HFFc6 (cell line): Measurements from ENCODE around the gene KCTD2. TPM values are rescaled to one million over a fixed set of nuclear protein-coding genes. Genes with fewer than 3 reads are reported as not detected.
A peak's percentile ranks its signal among the peaks of the same experiment; 100 is the strongest.
"Not testable (repeated sequence)": the region's sequence is repeated elsewhere in the genome, so short reads cannot be mapped to it uniquely, and the experiment has no call there.

Source experiments
- DNase-seq: peaks from one replicate; pipeline ENCODE4 v3.0.0-alpha.2; 2018
- H3K27ac Mint-ChIP-seq: 2 replicates; pipeline ENCODE4 v1.8.0; 2020; ENCODE audit warnings: mild to moderate bottlenecking, mixed read lengths
- H3K27me3 Mint-ChIP-seq: 2 replicates; pipeline ENCODE4 v1.8.0; 2021; ENCODE audit warnings: mild to moderate bottlenecking, moderate library complexity, mixed read lengths; ENCODE audit not compliant: insufficient read depth
- H3K36me3 Mint-ChIP-seq: 2 replicates; pipeline ENCODE4 v1.8.0; 2021; ENCODE audit warnings: low read depth, mixed read lengths
- H3K4me1 Mint-ChIP-seq: 2 replicates; pipeline ENCODE4 v1.8.0; 2020; ENCODE audit warnings: low read depth, mixed read lengths
- H3K4me3 Mint-ChIP-seq: 2 replicates; pipeline ENCODE4 v1.8.0; 2020; ENCODE audit warnings: mild to moderate bottlenecking, moderate library complexity, mixed read lengths
- H3K9me3 Mint-ChIP-seq: 2 replicates; pipeline ENCODE4 v1.8.0; 2020; ENCODE audit warnings: mild to moderate bottlenecking, mixed read lengths
- total RNA-seq, 6 experiments: library from RNA; stranded (reverse); fragmentation: NEBNext Ultra II Directional; extraction: Animal tissue kit (Norgen Biotek cat#: 25700); gene quantifications; 2 replicates in 1 of 6; 3 replicates in 5 of 6; pipeline ENCODE4 v1.2.3, GENCODE V29; 2021
- TF ChIP-seq, protein P1 (sequence below): fragments of 200-600 bp; sonication (generic); IDR thresholded peaks from 2 replicates; pipeline ENCODE4 v1.5.0; 2021; ENCODE audit warnings: antibody characterized with exemption, mild to moderate bottlenecking

KCTD2 gene
- total RNA-seq, 6 experiments from 2014 or later, result 20.3 to 24.0 (median 21.3) TPM

DNA sequence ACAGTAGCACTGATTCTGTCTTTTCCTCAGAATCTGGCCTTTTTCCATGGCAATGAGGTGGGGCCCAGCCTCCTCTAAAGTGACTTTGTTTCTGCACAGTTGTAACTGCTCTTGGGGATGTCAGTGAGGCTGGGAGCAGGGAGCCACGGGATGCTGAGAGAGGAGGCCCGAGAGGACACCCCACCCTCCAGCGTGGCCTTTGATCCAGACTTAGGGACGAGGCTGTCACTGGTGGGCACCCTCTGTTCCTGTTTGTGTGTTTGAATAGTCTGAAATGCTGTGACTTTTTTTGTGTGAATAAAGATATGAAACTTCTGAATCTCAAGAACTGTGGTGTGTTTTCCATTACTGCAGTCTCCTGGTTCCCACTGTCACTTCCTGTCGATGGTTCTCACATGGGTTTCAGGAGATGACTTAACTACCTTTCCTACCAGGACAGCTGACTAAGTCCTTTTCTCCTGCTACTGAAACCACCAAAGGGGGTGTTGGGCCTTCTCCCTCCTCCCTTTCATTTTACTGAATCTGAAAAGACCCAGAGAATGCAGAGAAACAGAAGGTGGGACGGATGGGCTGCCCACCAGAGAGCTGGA is 18.6 kb downstream of the KCTD2 start:
- H3K36me3 Mint-ChIP-seq, result peaks cover 6% of the 10 kb centered on the region; the same call in 1 of the 2 replicates

DNA sequence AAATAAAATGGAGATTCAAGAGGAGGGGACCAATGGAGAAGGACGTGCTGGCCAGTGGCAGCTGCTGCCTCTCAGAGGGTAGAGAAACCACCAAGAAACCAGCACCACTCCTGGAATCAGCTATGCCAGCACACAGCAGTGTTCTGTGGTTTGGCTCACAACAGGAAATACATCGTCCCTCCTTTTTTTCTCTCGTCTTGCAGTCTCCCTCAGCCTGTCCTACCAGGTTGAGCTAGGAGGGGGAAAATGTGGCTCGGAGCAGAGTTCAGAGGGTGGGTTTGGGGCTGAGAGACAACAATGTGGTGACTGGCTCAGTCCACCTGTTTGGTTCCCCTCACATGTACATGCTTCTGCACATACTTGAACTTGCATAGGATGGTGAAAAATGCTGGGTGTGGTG is 20.8 kb downstream of the KCTD2 start:
- Mint-ChIP-seq H3K4me1 (peaks cover 16% of the 10 kb centered on the region), H3K4me3 (no peak overlapping the region), H3K27ac (no peak overlapping the region; the same call in 1 of the 2 replicates), H3K27me3 (peaks cover 2% of the 10 kb centered on the region), H3K9me3 (no peaks in the 10 kb centered on the region), H3K36me3 (peaks cover 6% of the 10 kb centered on the region; the same call in 1 of the 2 replicates)
- DNase-seq, result no peak
- TF ChIP-seq, protein P1, sequence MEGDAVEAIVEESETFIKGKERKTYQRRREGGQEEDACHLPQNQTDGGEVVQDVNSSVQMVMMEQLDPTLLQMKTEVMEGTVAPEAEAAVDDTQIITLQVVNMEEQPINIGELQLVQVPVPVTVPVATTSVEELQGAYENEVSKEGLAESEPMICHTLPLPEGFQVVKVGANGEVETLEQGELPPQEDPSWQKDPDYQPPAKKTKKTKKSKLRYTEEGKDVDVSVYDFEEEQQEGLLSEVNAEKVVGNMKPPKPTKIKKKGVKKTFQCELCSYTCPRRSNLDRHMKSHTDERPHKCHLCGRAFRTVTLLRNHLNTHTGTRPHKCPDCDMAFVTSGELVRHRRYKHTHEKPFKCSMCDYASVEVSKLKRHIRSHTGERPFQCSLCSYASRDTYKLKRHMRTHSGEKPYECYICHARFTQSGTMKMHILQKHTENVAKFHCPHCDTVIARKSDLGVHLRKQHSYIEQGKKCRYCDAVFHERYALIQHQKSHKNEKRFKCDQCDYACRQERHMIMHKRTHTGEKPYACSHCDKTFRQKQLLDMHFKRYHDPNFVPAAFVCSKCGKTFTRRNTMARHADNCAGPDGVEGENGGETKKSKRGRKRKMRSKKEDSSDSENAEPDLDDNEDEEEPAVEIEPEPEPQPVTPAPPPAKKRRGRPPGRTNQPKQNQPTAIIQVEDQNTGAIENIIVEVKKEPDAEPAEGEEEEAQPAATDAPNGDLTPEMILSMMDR, result no peak

More for the DNA sequence above, 18.6 kb downstream of the KCTD2 start:
- Mint-ChIP-seq H3K9me3 (no peaks in the 10 kb centered on the region), H3K4me3 (no peak overlapping the region), H3K27ac (peak overlapping the region; percentile 77), H3K4me1 (peaks cover 16% of the 10 kb centered on the region), H3K27me3 (peaks cover 4% of the 10 kb centered on the region)
- peak; percentile 31 for DNase-seq
- TF ChIP-seq, protein P1, result no peak

DNA sequence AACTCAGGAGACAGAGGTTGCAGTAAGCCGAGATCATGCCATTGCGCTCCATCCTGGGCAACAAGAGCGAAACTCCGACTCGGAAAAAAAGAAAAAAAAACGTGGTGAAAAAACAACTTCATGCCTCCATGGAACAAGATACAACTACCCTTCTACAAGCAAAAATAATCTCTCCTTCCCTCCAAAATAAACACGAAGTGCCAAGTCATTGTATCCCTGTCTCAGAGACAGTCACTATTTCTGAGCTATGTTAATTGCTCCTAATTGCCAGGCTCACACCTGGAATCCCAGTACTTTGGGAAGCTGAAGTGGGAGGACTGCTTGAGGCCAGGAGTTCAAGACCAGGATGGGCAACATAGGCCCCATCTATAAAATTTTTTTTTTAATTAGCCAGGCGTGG is 21.7 kb downstream of the KCTD2 start:
- TF ChIP-seq, protein P1, result no peak
- H3K36me3 Mint-ChIP-seq, result peaks cover 6% of the 10 kb centered on the region; the same call in 1 of the 2 replicates

DNA sequence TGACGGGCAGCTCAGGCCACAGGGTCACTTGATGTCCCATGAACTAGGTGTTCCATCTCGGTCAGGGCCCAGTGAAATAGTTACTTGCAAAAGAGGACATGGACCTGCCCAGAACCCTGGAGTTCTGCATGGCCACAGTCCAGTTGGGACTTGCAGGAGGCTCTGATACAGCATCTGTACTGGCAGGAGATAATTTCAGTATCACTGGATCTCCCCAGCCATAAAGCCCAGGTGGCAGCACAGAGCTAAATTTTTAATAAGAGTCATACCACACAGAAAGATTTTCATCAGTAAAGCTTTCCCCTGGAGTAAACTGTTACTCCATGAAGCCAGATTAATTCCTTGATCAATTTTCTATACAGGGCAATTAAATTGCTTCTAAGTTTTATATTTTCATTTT is 22.8 kb downstream of the KCTD2 start:
- H3K36me3 Mint-ChIP-seq, result peaks cover 6% of the 10 kb centered on the region; the same call in 1 of the 2 replicates
- peaks cover 2% of the 10 kb centered on the region for H3K27me3 Mint-ChIP-seq
- H3K9me3 Mint-ChIP-seq, result no peaks in the 10 kb centered on the region
- peak; percentile 55 for DNase-seq
- no peak overlapping the region for H3K27ac Mint-ChIP-seq
- no peak overlapping the region for H3K4me3 Mint-ChIP-seq
- TF ChIP-seq, protein P1, result peak; percentile 69
- H3K4me1 Mint-ChIP-seq, result peaks cover 16% of the 10 kb centered on the region

More for the DNA sequence above, 21.7 kb downstream of the KCTD2 start:
- Mint-ChIP-seq H3K4me1 (peaks cover 16% of the 10 kb centered on the region), H3K27me3 (peaks cover 2% of the 10 kb centered on the region), H3K9me3 (no peaks in the 10 kb centered on the region), H3K4me3 (no peak overlapping the region), H3K27ac (no peak overlapping the region)
- DNase-seq, result no peak

DNA sequence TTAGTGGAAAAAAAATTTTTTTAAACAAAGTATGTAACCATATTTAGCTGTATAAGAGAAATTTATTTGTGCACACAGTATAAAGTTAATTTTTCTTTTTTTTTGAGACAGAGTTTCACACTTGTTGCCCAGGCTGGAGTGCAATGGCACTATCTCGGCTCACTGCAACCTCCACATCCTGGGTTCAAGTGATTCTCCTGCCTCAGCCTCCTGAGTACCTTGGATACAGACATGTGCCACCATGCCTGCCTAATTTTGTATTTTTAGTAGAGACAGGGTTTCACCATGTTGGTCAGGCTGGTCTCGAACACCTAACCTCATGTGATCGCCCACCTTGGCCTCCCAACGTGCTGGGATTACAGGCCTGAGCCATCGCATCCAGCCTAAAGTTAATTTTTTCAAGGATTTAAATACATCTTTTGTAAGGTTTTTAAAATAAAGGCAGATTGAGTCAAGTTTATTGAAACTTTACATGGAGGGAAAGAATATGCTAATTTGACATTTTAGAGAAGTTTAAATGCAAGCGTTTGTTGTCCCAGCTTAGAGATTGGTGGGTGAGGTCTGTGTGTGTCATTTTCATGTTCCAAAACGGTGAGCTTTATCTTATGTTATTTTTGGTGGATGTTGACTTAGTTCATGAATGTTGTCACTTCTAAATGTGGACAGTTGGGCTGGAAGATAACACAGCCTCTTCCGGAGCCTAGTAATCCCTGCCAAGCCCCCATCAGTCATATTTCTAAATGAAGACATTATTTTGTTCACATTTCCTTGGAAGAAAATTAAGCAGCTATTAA is 24.6 kb downstream of the KCTD2 start:
- not testable (repeated sequence) for H3K27ac Mint-ChIP-seq, H3K4me3 Mint-ChIP-seq, DNase-seq, H3K36me3 Mint-ChIP-seq, H3K27me3 Mint-ChIP-seq, H3K9me3 Mint-ChIP-seq, H3K4me1 Mint-ChIP-seq

DNA sequence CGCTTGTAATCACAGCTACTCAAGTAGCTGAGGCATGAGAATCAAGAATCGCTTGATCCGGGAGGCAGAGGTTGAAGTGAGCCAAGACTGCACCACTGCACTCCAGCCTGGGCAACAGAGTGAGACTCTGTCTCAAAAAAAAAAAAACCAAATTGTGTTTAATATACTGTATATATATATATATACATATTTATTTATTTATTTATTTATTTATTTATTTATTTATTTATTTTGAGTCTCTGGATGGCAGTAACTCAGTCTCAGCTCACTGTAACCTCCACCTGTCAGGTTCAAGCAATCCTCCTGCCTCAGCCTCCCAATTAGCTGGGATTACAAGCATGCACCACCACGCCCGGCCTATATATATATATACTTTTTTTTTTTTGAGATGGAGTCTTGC is 25.9 kb downstream of the KCTD2 start:
- H3K4me1 Mint-ChIP-seq, H3K9me3 Mint-ChIP-seq, H3K4me3 Mint-ChIP-seq, DNase-seq, H3K27me3 Mint-ChIP-seq, H3K36me3 Mint-ChIP-seq, H3K27ac Mint-ChIP-seq: not testable (repeated sequence)
